Hematopoietic multipotent progenitor cell treated with erythropoietin and hydrocortisone succinate and interleukin-3 and kit ligand, for 17 days (in vitro differentiated cells): ENCODE data around the gene IMMP2L.
"Not testable (repeated sequence)": the region's sequence is repeated elsewhere in the genome, so short reads cannot be mapped to it uniquely, and the experiment has no call there.

Experiments
- DNase-seq: peaks from one replicate; pipeline ENCODE4 v3.0.0-alpha.2; 2015; ENCODE audit warnings: low spot score

The IMMP2L gene

GRCh38 chr7:110719741-110720140, 842.6 kb downstream of the IMMP2L start:
- no peak for DNase-seq

- no peak for DNase-seq
Observed at GRCh38 chr7:110718503-110719205, 843.6 kb downstream of the IMMP2L start.

- DNase-seq, result no peak
Observed at GRCh38 chr7:110704225-110704624, 858.1 kb downstream of the IMMP2L start.

- no peak for DNase-seq
Observed at GRCh38 chr7:110698576-110698975, 863.7 kb downstream of the IMMP2L start.

- DNase-seq, result no peak
Observed at GRCh38 chr7:110693344-110693743, 868.9 kb downstream of the IMMP2L start.

GRCh38 chr7:110688908-110689307, 873.4 kb downstream of the IMMP2L start:
- DNase-seq, result no peak

- no peak for DNase-seq
Observed at GRCh38 chr7:110685899-110686298, 876.4 kb downstream of the IMMP2L start.

- no peak for DNase-seq
Observed at GRCh38 chr7:110681941-110682340, 880.4 kb downstream of the IMMP2L start.

GRCh38 chr7:110677405-110677804, 884.9 kb downstream of the IMMP2L start:
- DNase-seq, result no peak

GRCh38 chr7:110676785-110677184, 885.5 kb downstream of the IMMP2L start:
- DNase-seq, result no peak

- DNase-seq, result no peak
Observed at GRCh38 chr7:110675383-110676103, 886.7 kb downstream of the IMMP2L start.

- no peak for DNase-seq
Observed at GRCh38 chr7:110673148-110673547, 889.1 kb downstream of the IMMP2L start.

GRCh38 chr7:110669410-110669809, 892.9 kb downstream of the IMMP2L start:
- no peak for DNase-seq

GRCh38 chr7:110664803-110665202, 897.5 kb downstream of the IMMP2L start:
- no peak for DNase-seq

- DNase-seq, result not testable (repeated sequence)
Observed at GRCh38 chr7:110660637-110661036, 901.7 kb downstream of the IMMP2L start.

- no peak for DNase-seq
Observed at GRCh38 chr7:110650328-110650727, 912.0 kb downstream of the IMMP2L start.

- DNase-seq, result no peak
Observed at GRCh38 chr7:110647266-110647665, 915.0 kb downstream of the IMMP2L start.

- DNase-seq, result no peak
Observed at GRCh38 chr7:110646804-110647203, 915.5 kb downstream of the IMMP2L start.

- no peak for DNase-seq
Observed at GRCh38 chr7:110645616-110646015, 916.7 kb downstream of the IMMP2L start.

- no peak for DNase-seq
Observed at GRCh38 chr7:110645060-110645459, 917.2 kb downstream of the IMMP2L start.

GRCh38 chr7:110637252-110637651, 925.0 kb downstream of the IMMP2L start:
- DNase-seq, result no peak

- DNase-seq, result no peak
Observed at GRCh38 chr7:110633313-110633712, 929.0 kb downstream of the IMMP2L start.

GRCh38 chr7:110626414-110626813, 935.9 kb downstream of the IMMP2L start:
- DNase-seq, result no peak

- no peak for DNase-seq
Observed at GRCh38 chr7:110625294-110625693, 937.0 kb downstream of the IMMP2L start.
